GM19351 (cell line): ENCODE results near the gene LILRB4.
"Not testable (repeated sequence)": the region's sequence is repeated elsewhere in the genome, so short reads cannot be mapped to it uniquely, and the experiment has no call there.

Experiments used
- ATAC-seq: cut with Tn5 transposase; IDR thresholded peaks from one replicate; pipeline ENCODE4 v1.9.1; 2021; ENCODE audit warnings: mild to moderate bottlenecking, moderate library complexity; ENCODE audit not compliant: unreplicated experiment

The LILRB4 gene

DNA sequence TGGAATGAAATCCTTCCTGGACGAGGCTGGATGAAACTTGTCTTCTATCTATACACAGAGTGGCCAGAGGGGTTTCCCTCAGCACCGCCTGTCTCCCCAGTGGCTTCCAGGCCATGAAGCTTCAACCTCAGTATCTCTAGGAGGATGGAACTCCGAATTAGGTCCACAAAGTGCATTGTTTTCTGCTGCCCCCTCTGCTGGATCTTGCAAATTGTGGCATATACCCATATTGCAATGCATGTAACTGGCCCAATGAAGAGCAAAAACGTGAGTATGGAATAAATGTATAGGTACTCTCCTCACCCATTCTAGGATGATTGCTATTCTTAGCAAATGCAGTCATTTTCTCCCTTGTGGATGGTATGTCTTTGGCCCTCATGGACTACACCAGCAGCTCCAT, 14.7 kb upstream of the LILRB4 start:
- ATAC-seq: no peak

- no peak for ATAC-seq
Measured at GRCh38 chr19:54650108-54650655, 12.6 kb upstream of the LILRB4 start.

GRCh38 chr19:54653181-54653809, 9.5 kb upstream of the LILRB4 start:
- ATAC-seq: no peak

DNA sequence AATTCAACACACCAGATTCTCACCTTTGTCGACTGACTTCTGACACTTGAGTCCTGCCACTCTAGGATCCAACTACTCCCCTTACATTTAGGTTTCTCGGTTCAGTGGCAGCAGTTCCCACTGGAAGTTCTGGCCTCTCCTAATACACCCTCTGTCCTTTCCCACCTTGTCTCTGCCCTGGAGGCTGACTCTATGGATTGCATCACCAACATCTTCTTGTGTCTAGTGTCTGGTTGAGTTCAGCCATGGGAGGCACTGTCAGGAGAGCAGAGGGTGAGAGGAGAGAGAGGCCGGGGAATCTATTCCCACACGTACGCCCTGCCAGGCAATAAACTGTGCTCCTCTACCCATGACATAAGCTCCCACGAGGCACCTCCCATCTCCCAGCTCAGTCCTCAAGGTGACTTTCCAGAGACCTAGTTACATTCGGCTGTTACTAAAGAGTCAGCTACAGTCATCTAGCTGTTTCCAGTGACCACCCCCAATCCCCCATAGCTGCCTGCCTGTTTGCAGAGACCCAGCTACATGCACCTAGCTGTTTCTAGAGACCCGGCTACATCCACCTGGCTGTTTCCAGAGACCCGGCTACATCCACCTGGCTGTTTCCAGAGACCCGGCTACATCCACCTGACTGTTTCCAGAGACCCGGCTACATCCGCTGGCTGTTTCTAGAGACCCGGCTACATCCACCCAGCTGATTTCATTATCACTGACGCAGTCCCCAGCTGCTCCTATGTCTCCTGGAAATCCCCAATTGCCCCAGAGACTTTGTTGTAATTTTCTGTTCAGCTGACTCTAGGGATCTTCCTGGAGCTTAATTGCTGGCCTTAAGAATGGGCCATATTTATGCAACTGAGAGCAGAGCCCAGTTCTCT, 8.1 kb upstream of the LILRB4 start:
- ATAC-seq: no peak

GRCh38 chr19:54659300-54659699, 3.5 kb upstream of the LILRB4 start:
- no peak for ATAC-seq

GRCh38 chr19:54660306-54660705, 2.5 kb upstream of the LILRB4 start:
- ATAC-seq: no peak

DNA sequence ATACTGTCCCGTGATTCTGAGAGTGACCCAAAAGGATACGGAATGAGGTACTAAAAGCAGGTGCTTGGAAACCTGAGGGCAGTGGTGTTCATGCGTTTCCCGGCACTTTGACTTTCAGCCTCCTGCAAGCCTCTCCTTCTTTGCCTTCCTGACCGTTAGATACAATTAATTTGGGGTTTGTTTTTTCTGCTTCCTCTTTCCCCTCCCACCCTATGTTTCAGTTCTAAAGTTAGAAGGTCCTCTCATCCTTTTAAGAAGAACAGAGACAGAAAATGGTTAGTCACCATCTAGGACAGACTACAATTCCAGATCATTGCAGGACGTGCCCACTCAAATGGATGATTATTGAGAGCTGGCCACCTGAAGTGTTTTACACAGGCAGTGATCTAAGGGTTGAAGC, 1.8 kb upstream of the LILRB4 start:
- ATAC-seq: no peak

DNA sequence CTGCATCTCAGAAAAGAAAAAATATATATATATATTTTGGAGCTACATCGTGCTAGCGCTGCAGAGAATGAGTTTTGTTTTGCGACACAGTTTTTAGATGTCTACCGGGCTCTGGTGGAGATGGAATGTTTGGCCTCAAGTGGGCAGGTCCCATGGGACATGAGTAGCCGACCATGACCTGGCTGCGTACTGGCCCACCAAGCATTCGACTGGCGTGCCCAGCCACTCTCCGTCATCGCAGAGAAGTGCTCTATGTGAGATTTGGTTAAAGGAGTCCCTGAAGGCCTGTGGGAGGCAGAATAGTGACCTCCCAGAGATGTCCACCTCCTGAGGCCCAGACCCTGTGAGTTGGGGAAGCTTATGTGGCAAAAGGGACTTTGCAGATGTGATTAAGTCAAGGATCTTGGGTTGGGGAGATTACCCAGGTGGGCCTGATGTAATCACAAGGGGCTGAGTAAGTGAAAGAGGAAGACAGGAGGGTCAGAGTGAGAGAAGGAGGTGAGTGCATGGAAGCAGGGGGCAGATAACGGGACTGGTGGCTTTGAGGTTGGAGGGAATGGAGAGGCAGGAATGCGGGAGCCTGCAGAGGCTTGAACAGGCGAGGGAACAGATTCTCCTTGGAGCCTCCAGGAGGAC, 821 bp upstream of the LILRB4 start:
- ATAC-seq: no peak

DNA sequence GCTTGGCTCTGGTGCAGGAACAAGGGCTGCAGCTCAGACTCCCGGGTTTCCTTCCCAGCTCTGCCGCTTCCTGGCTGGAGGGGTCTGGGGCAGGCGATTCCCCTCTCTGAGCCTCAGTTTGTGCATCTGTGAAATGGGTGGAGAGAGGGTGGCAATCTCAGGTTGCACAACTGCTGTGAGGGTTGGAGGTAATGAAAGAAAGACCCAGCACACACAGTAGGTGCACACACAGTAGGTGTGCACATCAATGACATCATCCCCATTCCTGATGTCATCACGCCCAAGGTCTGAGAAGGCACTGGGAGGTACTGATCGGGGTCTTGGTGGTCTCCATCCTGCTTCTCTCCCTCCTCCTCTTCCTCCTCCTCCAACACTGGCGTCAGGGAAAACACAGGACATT, 2.7 kb downstream of the LILRB4 start:
- ATAC-seq: no peak

GRCh38 chr19:54667217-54667616, 4.4 kb downstream of the LILRB4 start:
- no peak for ATAC-seq

- no peak for ATAC-seq
Measured at GRCh38 chr19:54668353-54668752, 5.6 kb downstream of the LILRB4 start.

DNA sequence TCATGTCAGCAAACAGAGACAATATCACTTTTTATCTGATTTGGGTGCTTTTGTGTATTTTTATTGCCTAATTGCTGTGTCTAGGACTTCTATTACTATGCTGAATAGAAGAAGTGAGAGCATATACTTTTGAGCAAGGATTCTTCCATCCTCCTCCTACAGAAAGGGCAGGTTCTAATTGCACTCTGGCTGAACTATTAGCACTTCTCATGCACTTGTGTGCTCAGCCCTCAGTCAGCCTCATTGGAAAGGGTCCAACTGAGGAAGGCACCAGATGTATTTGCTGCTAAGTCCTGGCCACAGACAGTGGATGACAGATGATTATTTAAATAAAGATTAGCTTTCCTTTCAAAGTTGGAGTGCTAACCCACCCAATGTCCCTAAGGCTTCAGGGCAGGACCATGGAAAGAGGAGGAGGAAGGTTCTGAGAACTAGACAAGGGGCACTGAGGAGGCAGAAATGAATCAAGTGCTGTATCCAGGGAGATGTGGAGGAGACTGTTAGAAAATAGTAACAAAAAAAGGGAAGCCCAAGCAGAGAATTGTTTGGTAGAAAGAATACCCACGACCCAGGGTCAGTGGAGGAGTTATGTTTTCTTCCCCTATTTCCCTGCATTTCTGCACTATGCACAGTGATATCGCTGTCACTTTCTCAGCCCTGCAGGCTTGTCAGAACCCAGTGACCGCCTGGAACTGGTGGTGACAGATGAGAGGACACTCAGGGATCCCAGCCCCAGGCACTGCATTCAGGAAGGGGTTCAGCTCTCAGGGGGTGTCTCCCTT, 8.0 kb downstream of the LILRB4 start:
- no peak for ATAC-seq

DNA sequence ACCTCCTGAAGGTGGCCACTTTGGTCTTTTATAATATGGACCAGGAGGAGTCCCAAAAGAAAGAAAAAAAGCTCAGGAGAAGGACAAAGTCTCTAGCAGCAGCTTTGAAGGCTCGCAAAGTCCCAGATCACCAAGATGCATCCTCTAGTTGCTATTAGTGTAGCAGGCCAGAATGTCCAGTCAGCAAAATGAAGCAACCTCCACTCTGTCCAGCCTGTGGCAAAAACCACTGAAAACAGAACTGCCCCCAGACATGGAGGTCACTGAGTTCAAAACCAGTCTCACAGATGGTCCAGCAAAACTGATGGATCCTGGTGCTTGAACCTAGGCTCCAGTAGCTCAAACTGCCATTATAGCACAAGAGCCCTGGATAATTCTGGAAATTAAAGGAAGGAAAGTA, 10.4 kb downstream of the LILRB4 start:
- ATAC-seq: no peak

GRCh38 chr19:54674021-54674617, 11.3 kb downstream of the LILRB4 start:
- no peak for ATAC-seq

GRCh38 chr19:54676210-54676834, 13.5 kb downstream of the LILRB4 start:
- not testable (repeated sequence) for ATAC-seq

- ATAC-seq: no peak
Measured at GRCh38 chr19:54677217-54677616, 14.4 kb downstream of the LILRB4 start.

GRCh38 chr19:54681596-54681995, 18.8 kb downstream of the LILRB4 start:
- ATAC-seq: not testable (repeated sequence)

- ATAC-seq: no peak
Measured at GRCh38 chr19:54682306-54682856, 19.6 kb downstream of the LILRB4 start.

DNA sequence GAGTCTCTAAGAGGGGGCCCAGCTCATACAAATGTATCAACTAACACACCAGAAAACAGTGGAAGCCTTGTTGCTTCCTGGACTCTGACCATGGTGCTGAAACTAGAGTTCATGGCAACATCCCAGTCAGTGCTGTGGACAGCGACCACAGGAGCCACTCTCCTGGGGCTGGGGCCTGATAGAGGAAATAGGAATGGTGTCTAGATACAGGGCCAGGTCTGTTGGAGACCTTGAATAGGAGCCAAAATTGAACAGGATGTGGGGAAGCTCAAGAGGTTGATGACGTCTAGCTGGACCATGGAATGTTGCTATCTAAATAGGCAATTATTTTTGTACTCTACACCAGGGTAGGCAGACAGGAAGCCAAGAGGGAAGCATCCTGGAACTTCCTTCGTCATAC, 21.7 kb downstream of the LILRB4 start:
- ATAC-seq: no peak
